HUES48 (cell line): ENCODE data around the gene ZNF486.
A peak's percentile ranks its signal among the peaks of the same experiment; 100 is the strongest.
"Not testable (repeated sequence)": the region's sequence is repeated elsewhere in the genome, so short reads cannot be mapped to it uniquely, and the experiment has no call there.

Source experiments
- H3K27ac ChIP-seq: one replicate; pipeline ENCODE4 v1.7.0; 2013; ENCODE audit warnings: low read depth, low read length, inconsistent platforms
- H3K27me3 ChIP-seq: 2 replicates; pipeline ENCODE4 v1.6.1; 2013; ENCODE audit warnings: mild to moderate bottlenecking, low read length; ENCODE audit not compliant: control insufficient read depth, insufficient read depth
- H3K36me3 ChIP-seq: 2 replicates; pipeline ENCODE4 v1.6.1; 2013; ENCODE audit warnings: low read length; ENCODE audit not compliant: control insufficient read depth, insufficient read depth
- H3K4me1 ChIP-seq: 2 replicates; pipeline ENCODE4 v1.6.1; 2013; ENCODE audit warnings: mild to moderate bottlenecking, low read length; ENCODE audit not compliant: control insufficient read depth, insufficient read depth
- H3K4me3 ChIP-seq: 2 replicates; pipeline ENCODE4 v1.5.1; 2013; ENCODE audit warnings: mild to moderate bottlenecking, low read depth, low read length
- H3K9ac ChIP-seq: 2 replicates; pipeline ENCODE4 v1.6.1; 2013; ENCODE audit warnings: mild to moderate bottlenecking, low read depth, low read length, moderate library complexity
- H3K9me3 ChIP-seq: 2 replicates; pipeline ENCODE4 v1.6.1; 2013; ENCODE audit warnings: low read length; ENCODE audit not compliant: control insufficient read depth, insufficient read depth

The ZNF486 gene

GRCh38 chr19:20167020-20167644, at the start of gene ZNF486:
TSS of gene ZNF486 (plus strand) at chr19:20167214. CDS start at chr19:20167331, 117 bp downstream.
- peak within 1 kb of the TSS; percentile 79 for H3K4me3 ChIP-seq
- peak within 1 kb of the TSS; percentile 80 for H3K27ac ChIP-seq
- H3K9ac ChIP-seq = peak within 1 kb of the TSS; percentile 83
- peaks cover 28% of the 10 kb centered on the region for H3K36me3 ChIP-seq
- no peaks in the 10 kb centered on the region for H3K27me3 ChIP-seq
- 0 out of 2 replicates have a peak, but pooled peaks cover 13% of the 10 kb centered on the region for H3K4me1 ChIP-seq
- 0 out of 2 replicates have a peak, but pooled peaks cover 4% of the 10 kb centered on the region for H3K9me3 ChIP-seq

GRCh38 chr19:20118064-20118839, 48.8 kb upstream of the ZNF486 start:
- not testable (repeated sequence) for H3K4me1 ChIP-seq, H3K27me3 ChIP-seq, H3K9ac ChIP-seq, H3K27ac ChIP-seq
- H3K4me3 ChIP-seq = peak overlapping the region; percentile 8; the same call in 1 of the 2 replicates
- peaks cover 100% of the 10 kb centered on the region for H3K36me3 ChIP-seq
- peaks cover 91% of the 10 kb centered on the region for H3K9me3 ChIP-seq

GRCh38 chr19:20124879-20125278, 42.1 kb upstream of the ZNF486 start:
- peaks cover 25% of the 10 kb centered on the region for H3K9me3 ChIP-seq
- H3K9ac ChIP-seq = no peak overlapping the region
- no peak overlapping the region for H3K27ac ChIP-seq
- H3K4me3 ChIP-seq = no peak overlapping the region
- H3K36me3 ChIP-seq = peaks cover 77% of the 10 kb centered on the region
- no peaks in the 10 kb centered on the region for H3K4me1 ChIP-seq
- H3K27me3 ChIP-seq = no peaks in the 10 kb centered on the region

- not testable (repeated sequence) for H3K27ac ChIP-seq, H3K27me3 ChIP-seq, H3K9ac ChIP-seq, H3K9me3 ChIP-seq, H3K4me3 ChIP-seq
- Histone ChIP-seq H3K36me3 (peaks cover 11% of the 10 kb centered on the region), H3K4me1 (peaks cover 15% of the 10 kb centered on the region)
Observed at GRCh38 chr19:20132933-20133332, 34.1 kb upstream of the ZNF486 start.

GRCh38 chr19:20137714-20138113, 29.3 kb upstream of the ZNF486 start:
- not testable (repeated sequence) for H3K9me3 ChIP-seq, H3K9ac ChIP-seq, H3K27ac ChIP-seq, H3K4me3 ChIP-seq, H3K36me3 ChIP-seq, H3K27me3 ChIP-seq
- peaks cover 10% of the 10 kb centered on the region for H3K4me1 ChIP-seq

- Histone ChIP-seq H3K4me1 (no peaks in the 10 kb centered on the region; the same call in 1 of the 2 replicates), H3K9ac (no peak overlapping the region), H3K9me3 (no peaks in the 10 kb centered on the region), H3K4me3 (no peak overlapping the region), H3K27me3 (no peaks in the 10 kb centered on the region), H3K27ac (no peak overlapping the region), H3K36me3 (no peaks in the 10 kb centered on the region)
Observed at GRCh38 chr19:20151617-20152145, 15.3 kb upstream of the ZNF486 start.

GRCh38 chr19:20152506-20152905, 14.5 kb upstream of the ZNF486 start:
- not testable (repeated sequence) for H3K36me3 ChIP-seq, H3K4me1 ChIP-seq, H3K9ac ChIP-seq, H3K4me3 ChIP-seq, H3K9me3 ChIP-seq, H3K27ac ChIP-seq, H3K27me3 ChIP-seq

- no peaks in the 10 kb centered on the region for H3K36me3 ChIP-seq
- no peak overlapping the region for H3K4me3 ChIP-seq
- H3K9ac ChIP-seq = no peak overlapping the region
- H3K4me1 ChIP-seq = no peaks in the 10 kb centered on the region; the same call in 1 of the 2 replicates
- H3K27me3 ChIP-seq = no peaks in the 10 kb centered on the region
- H3K9me3 ChIP-seq = no peaks in the 10 kb centered on the region
- no peak overlapping the region for H3K27ac ChIP-seq
Observed at GRCh38 chr19:20153281-20153680, 13.7 kb upstream of the ZNF486 start.

- Histone ChIP-seq H3K9me3 (no peaks in the 10 kb centered on the region), H3K27me3 (no peaks in the 10 kb centered on the region), H3K27ac (no peak overlapping the region), H3K4me1 (no peaks in the 10 kb centered on the region; the same call in 1 of the 2 replicates), H3K36me3 (no peaks in the 10 kb centered on the region), H3K4me3 (no peak overlapping the region), H3K9ac (no peak overlapping the region)
Observed at GRCh38 chr19:20154636-20155035, 12.4 kb upstream of the ZNF486 start.

- H3K4me3 ChIP-seq = no peak overlapping the region
- H3K9ac ChIP-seq = no peak overlapping the region
- 0 out of 2 replicates have a peak, but pooled peaks cover 13% of the 10 kb centered on the region for H3K4me1 ChIP-seq
- H3K9me3 ChIP-seq = no peaks in the 10 kb centered on the region
- H3K27ac ChIP-seq = no peak overlapping the region
- no peaks in the 10 kb centered on the region for H3K27me3 ChIP-seq
- H3K36me3 ChIP-seq = no peaks in the 10 kb centered on the region
Observed at GRCh38 chr19:20162821-20163220, 4.2 kb upstream of the ZNF486 start.

GRCh38 chr19:20164456-20164855, 2.6 kb upstream of the ZNF486 start:
- Histone ChIP-seq H3K9me3 (no peaks in the 10 kb centered on the region), H3K36me3 (peaks cover 5% of the 10 kb centered on the region), H3K4me3 (no peak overlapping the region), H3K9ac (no peak overlapping the region), H3K27ac (no peak overlapping the region), H3K4me1 (0 out of 2 replicates have a peak, but pooled peaks cover 13% of the 10 kb centered on the region), H3K27me3 (no peaks in the 10 kb centered on the region)
